ENCODE measurements around the gene GABBR1.

Gene GABBR1

DNA sequence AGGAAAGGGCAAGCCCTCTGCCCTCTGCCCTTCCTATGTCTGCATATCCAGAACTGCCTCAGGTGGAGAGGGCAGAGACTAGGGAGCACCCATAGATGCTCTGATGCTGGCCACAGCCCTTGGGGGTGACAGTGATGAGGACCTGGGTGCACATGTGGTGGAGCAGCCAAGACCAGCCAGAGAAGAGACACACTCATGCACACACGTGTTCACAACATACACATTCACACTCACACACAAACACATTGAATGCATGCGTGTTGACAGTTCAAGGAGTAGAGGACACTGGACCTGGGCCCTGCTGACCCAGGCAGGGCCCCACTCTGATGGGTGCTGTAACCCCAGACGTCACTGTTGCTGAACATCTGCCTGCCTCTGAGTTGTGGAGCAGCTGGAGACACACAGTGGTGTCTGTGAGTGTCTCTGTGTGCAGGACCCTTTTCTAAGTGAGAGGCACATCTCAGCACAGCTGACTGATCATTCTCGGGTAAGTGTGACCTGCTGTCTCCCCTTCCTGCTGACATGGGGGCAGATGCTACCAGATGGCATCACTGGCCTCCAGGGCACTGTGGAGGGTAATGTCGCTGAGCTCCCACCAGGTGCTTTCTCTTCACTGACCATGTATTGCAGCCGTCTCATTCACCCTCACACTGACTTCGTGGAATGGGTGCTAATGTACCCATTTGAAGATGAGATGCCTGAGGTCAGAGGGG lies 115.1 kb downstream of the GABBR1 start:
- DNase-seq (ENCODE audit: extremely low read depth, low read depth) = no peak
- TF ChIP-seq, protein P1, sequence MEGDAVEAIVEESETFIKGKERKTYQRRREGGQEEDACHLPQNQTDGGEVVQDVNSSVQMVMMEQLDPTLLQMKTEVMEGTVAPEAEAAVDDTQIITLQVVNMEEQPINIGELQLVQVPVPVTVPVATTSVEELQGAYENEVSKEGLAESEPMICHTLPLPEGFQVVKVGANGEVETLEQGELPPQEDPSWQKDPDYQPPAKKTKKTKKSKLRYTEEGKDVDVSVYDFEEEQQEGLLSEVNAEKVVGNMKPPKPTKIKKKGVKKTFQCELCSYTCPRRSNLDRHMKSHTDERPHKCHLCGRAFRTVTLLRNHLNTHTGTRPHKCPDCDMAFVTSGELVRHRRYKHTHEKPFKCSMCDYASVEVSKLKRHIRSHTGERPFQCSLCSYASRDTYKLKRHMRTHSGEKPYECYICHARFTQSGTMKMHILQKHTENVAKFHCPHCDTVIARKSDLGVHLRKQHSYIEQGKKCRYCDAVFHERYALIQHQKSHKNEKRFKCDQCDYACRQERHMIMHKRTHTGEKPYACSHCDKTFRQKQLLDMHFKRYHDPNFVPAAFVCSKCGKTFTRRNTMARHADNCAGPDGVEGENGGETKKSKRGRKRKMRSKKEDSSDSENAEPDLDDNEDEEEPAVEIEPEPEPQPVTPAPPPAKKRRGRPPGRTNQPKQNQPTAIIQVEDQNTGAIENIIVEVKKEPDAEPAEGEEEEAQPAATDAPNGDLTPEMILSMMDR (IDR thresholded peaks at IDR 0.05; ENCODE audit: low read depth, low read length) = no peak

DNA sequence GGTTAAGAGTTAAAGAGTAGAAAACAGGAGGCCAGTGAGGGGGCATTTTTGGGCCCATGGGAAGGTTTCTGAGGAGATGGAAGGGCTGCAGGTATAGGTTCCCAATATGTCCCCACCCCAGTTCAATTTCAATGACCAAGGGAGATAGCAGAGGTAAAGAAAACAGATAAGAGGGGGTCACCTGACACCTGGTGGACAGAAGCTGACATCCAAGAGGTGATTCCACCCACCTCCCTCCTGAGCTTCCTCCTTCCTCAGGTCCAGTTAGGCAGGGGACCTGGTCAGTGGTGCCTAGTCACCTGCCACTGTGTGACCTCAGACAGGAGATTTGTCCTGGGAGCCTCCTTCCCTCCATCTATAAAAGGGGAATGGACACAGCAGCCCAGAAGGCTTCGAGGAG lies 115.7 kb downstream of the GABBR1 start:
- TF ChIP-seq, protein P1 (IDR thresholded peaks at IDR 0.05; ENCODE audit: low read depth, low read length) = no peak
- DNase-seq (ENCODE audit: extremely low read depth, low read depth) = no peak

DNA sequence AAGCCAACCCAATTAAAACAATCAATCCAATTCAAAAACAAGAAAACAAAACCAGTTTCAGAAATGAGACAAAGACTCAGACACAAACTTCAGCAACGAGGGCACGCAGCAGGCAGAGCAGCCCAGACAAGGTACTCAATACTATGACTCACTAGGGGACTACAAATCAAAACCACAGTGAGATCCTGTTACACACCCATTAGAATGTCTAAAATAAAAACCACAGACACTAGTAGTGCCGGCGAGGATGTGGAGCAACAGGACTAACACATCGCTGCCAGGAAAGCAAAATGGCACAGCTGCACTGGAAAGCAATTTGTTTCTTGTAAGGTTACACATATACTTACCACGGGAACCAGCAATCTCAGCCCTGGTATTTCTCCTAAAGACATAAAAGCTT lies 116.9 kb downstream of the GABBR1 start:
- no peak for DNase-seq (ENCODE audit: extremely low read depth, low read depth)
- TF ChIP-seq, protein P1 (IDR thresholded peaks at IDR 0.05; ENCODE audit: low read depth, low read length) = no peak

DNA sequence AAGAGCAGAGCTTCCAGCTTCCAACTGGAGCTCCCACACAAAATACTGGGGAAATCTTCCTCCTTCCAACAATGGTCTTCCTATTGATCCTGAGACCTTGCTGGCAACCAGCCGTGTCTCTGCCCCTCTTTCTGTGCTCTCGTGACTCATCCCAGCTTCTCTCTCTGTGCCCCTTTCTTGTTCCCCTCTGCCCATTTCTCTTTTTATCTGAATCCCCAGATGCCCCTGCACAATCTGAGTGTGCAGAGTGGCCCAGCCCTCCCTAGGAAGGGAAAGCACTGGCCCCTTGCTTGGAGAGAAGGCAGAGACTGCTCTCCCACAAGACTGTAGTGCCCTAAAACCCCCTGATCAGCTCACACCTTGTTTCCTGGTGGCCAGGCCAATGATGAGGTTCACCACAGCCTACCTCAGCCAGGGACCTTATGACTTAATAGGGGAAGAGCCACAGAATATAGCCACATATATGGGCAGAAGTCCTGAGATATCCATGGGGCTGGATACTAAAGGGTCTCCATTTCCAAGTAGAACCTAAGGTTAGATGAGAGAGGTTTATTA lies 122.2 kb downstream of the GABBR1 start:
- no peak for DNase-seq (ENCODE audit: extremely low read depth, low read depth)
- TF ChIP-seq, protein P1 (IDR thresholded peaks at IDR 0.05; ENCODE audit: low read depth, low read length) = no peak

DNA sequence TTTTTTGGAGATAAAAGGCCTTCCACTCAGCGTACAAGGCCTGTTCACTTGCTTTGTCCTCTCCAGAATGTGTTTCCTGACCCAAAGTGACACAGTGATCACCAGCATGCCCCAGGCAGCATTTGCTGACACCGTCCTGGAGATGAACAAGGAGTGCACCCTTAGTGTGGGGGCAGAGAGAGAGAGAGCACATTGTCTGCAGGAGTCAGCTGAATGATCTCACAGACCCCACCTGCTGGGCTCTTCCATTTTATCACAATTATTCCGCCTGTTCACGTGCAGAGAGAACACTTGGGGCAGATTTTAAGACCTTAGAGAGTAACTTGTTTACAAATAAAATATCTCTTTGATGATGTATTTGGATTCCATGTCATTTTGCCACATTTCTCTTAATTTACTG lies 122.8 kb downstream of the GABBR1 start:
- DNase-seq (ENCODE audit: extremely low read depth, low read depth) = no peak
- TF ChIP-seq, protein P1 (IDR thresholded peaks at IDR 0.05; ENCODE audit: low read depth, low read length) = no peak
